HG03045 (cell line): Measurements from ENCODE around the gene CLK3.
"Not testable (repeated sequence)": the region's sequence is repeated elsewhere in the genome, so short reads cannot be mapped to it uniquely, and the experiment has no call there.

Experiments
- ATAC-seq: cut with Tn5 transposase; IDR thresholded peaks from one replicate; pipeline ENCODE4 v1.9.1; 2021; ENCODE audit warnings: mild to moderate bottlenecking, moderate library complexity; ENCODE audit not compliant: unreplicated experiment

The CLK3 gene

GRCh38 chr15:74641151-74641550, 25.5 kb downstream of the CLK3 start:
- ATAC-seq = no peak

- no peak for ATAC-seq
Observed at GRCh38 chr15:74642348-74642733, 26.7 kb downstream of the CLK3 start.

DNA sequence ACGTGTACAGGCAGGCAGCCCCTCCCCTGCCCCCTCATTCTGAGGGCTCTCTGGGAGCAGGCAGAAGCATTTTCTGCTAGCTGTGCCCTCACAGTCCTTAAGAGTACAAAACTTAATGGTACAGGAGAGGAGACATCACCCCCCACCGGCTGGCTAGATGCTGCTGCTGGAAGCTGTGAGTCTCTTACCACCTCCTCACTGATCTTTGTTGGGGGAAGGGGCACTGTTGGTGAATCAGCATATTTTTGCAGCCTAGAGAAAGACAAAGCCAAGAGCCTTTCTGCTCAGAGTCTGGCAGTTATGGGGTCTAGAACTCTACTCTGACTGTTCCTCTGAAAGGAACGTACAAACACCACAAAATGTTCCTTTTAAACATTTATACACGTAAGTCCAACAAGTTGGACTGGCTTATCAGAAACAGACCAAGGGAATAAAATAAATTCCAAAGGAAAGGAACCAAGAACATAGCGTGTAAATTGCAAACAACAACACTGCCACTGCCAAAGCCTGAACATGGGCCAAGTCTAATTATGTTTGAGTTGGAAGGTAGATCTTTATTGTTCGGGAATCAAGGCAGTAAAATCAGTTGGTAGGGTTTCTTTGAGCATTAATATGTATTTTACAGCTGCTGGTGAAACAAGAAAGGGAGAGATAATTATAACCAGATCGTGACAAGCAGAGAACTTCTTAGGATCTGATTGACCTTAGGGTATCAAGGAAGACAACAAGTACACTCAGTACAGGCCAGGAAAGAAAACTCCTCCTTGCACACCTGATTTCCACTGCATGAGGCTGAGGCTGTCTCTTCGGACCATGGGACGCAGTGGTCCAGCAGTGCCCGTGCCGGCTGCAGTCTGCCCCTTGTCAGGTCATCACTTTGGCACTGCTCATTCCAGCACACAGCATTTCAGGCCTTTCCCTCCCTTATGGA, 27.4 kb downstream of the CLK3 start:
- no peak for ATAC-seq

GRCh38 chr15:74643665-74644204, 28.1 kb downstream of the CLK3 start:
- no peak for ATAC-seq

- no peak for ATAC-seq
Observed at GRCh38 chr15:74646480-74646879, 30.8 kb downstream of the CLK3 start.

DNA sequence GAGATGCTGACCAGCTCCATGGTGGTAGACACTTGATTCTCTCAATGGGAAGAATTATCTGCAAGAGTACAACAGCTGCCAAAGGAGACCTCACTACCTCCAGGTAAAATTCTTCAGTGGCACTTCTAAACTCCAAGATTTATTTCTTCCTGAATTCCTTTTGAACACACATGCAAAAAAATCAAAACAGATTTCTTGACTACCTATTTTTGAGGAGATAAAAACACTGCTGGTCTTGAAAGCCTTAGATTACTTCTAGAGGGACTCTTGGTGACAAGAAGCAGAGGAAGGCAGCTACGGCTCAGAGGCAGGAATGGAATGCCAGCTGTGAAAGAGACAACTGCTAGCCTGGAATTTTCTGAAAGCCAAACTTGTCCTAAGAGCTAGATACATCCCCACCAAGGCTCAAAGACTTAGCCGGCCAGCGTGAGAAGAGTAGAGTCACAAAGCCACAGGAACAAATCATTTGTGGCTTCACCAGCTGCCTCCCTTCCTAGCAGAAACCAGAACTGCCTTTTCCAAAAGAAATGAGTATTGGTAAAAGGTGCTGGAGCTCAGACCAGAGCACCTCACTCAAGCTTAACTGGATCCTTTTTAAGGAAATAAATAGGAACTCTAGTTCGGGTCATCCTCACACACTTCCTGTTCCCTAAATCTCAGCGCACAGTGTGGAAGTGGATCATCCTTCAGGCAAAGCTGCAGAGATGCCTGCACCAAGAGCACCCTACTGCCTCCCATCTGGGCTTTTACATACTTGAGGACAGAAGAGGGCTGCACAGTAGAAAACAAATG, 32.6 kb downstream of the CLK3 start:
- no peak for ATAC-seq

- no peak for ATAC-seq
Observed at GRCh38 chr15:74651242-74651741, 35.7 kb downstream of the CLK3 start.

DNA sequence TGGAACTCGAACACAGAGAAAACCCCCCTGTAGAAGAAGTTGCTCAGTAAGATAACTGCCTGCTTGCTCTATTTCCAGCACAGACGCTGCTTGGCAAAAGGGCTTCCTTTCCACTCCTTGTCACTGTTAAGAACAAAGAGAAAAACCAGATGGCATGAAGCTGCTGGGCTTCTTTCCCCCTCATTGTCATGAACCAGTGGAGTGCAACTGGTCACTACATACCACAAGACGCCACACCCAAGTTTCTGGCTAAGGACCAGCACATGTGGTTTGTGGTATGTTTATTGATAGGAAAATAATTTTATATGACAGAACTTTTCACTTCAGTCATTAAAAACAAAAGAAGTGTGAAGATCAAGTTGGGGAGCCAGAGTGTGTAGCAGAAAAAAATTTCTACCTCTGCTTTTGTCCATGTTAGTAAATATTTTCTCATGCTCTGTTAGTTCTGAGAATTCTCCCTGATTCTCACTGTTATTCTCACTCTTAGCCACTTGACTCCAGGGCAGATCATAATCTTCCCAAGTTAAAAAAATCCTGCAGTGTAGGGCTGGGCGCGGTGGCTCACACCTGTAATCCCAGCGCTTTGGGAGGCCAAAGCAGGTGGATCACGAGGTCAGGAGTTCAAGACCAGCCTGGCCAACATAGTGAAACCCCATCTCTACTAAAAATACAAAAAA, 37.9 kb downstream of the CLK3 start:
- ATAC-seq = no peak

DNA sequence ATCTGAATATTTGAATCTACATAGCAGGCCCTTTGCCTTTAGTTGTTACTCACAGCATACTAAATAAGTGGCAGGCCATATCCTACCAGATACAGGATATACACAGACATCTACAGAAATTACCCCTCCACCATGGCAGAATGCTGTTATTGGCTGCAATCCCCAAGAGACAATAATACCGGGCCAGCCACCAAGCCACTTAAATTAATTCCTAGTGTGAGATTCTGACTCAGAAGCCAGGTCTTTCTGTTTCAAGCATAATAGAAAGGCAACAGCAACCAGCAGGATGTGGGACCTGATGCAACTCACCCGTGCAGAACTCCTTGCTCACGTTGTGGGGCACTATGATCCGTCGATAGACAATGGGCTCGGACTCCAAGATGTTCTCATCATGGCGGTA, 39.8 kb downstream of the CLK3 start:
- no peak for ATAC-seq

DNA sequence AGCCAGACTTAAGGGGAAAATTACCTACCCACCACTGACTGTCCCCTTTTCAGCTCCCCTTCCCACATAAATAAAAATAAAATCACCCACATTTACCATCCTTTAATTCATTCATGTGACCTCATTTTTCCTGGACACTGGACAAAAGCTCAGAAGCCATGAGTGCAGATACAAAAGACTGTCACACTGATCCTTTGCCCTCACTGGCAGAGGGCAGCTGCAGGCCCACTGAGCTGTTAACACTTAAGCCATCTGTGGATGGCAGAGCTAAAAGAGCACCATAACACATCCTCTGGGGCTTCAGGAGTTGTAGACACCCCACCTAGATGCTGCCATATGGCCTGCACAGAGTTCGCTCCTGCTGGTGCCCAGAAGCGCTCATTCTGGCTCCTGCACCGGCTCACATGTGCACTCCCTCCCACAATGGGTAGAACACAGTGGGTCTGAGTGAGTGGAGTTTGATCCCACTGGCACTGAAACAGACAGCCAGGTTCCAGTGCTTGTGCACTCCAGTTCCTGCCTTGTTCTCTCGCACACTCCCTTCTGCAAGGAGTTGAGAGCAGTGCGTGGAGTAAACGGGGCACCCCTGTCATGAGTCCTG, 41.4 kb downstream of the CLK3 start:
- ATAC-seq = no peak

GRCh38 chr15:74657846-74658245, 42.2 kb downstream of the CLK3 start:
- no peak for ATAC-seq

DNA sequence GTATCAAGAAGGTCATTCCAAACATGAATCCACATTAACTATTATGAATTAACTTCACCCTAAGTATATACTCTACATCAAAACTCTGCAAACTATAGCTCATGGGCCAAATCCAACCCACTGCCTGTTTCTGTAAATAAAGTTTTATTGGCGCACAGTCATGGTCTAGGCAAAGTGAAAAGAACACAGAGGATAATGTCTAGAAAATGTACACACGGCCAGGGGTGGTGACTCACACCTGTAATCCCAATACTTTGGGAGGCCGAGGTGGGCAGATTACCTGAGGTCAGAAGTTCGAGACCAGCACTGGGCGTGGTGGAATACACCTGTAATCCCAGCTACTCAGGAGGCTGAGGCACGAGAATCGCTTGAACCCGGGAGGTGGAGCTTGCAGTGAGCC, 45.6 kb downstream of the CLK3 start:
- ATAC-seq = not testable (repeated sequence)

GRCh38 chr15:74662064-74662860, 46.6 kb downstream of the CLK3 start:
- no peak for ATAC-seq

- ATAC-seq = no peak
Observed at GRCh38 chr15:74663303-74664027, 47.8 kb downstream of the CLK3 start.

GRCh38 chr15:74664028-74664616, 48.5 kb downstream of the CLK3 start:
- ATAC-seq = no peak

- ATAC-seq = no peak
Observed at GRCh38 chr15:74664670-74665069, 49.0 kb downstream of the CLK3 start.

GRCh38 chr15:74667975-74668374, 52.3 kb downstream of the CLK3 start:
- ATAC-seq = no peak

GRCh38 chr15:74669627-74670026, 54.0 kb downstream of the CLK3 start:
- ATAC-seq = no peak

DNA sequence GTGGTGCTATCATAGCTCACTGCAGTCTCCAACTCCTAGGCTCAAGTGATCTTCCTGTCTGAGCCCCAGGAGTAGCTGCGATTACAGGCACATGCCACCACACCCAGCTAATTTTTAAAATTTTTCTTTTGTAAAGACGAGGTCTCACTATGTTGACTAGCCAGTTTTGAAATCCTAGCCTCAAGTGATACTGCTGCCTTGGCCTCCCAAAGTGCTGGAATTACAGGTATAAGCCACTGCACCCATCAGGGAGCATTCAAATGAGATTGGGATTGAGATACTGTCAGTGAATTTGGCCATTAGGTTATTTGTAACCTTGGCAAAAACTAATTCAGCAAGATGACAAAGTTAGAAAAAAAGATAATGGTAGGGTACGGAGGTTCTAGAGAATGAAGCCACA, 58.5 kb downstream of the CLK3 start:
- no peak for ATAC-seq
